Measurements from ENCODE around the gene MYOZ3.

MYOZ3 gene

DNA sequence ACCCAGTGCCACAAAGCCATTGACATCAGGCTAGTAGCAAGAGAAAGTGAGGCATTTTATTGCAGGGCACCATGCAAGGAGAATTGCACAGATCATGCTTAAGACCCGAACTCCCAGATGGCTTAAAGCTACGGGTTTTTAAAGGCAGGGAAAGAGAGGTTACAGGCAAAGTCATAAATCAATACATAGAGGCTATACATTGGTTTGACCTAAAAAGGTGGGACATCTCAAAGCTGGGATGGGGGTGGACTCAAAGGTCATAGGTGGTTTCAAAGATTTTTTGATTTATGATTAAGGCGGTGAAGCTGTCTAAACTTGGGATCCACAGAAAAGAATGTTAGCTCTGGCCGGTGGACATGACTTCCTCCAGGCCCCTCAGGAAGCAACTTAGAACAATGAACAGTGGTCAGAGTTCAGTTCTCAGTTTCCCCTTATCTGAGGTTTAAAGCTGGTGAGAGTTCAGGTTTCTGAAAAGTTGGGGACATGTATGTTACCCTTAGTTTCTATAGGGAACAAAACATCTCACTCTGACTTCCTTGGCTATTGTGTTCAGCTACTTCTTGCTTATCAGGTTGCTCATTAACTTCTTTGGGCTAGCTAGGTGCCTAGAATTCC, 45.8 kb downstream of the MYOZ3 start:
- DNase-seq = no peak

DNA sequence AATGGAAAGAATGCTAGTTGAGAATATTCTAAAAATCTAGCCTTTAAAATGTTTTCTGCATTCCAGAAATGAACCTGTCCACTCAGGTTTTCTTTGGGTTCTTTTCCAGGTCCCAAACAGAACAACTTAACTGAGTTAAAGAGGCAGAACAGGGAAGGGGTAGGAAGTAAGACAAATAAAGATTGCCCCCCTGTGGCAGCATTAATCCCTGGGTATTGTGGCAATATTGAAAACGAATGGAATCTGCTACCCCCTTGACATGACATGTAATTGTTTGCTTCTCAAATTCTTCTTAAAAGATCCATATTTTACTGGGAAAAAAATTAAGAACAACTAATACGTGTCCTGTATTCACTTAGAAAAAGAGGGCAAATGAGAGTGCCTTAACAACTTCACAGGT, 49.1 kb downstream of the MYOZ3 start:
- peak; percentile 13 for DNase-seq

DNA sequence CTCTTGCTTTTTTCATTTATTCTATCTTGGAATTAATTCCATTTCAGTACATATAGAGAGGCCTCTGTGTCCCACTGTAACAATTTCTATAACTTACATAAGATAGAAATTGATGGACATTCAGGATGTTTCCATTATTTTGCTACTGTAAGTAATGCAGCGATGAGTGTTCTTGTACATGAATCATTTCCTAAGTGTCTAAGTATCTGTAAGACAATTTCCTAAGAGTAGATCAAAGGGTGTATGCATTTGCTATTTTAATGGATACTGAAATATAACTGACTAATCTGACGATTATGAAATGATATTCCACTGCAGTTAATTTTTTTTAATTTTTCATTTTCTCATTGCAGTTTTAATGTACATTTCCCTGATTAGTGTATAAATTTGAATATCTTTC, 62.8 kb downstream of the MYOZ3 start:
- DNase-seq = no peak
